Cardiac fibroblast (primary cell): ENCODE measurements around the gene PRKACA.

ENCODE experiments used
- DNase-seq, 2 donors: peaks; one replicate each; pipeline versions ENCODE4 v3.0.0 to v3.0.0-alpha.2; 2010; ENCODE audit warnings: low read depth in 2 of 2
- H3K4me3 ChIP-seq, 2 donors: replicated peaks in 1 of 2; 1 replicate in 1 of 2; 2 replicates in 1 of 2; pipeline ENCODE4 v1.5.1; 2011; ENCODE audit warnings: low read depth in 2 of 2, low read length in 2 of 2, mild to moderate bottlenecking in 2 of 2, moderate library complexity in 1 of 2
- CTCF ChIP-seq: IDR thresholded peaks from one replicate; pipeline ENCODE4 v1.5.1; 2011; ENCODE audit warnings: low read depth, mild to moderate bottlenecking, low read length, inconsistent platforms

Gene PRKACA

GRCh38 chr19:14059652-14060155 lies 57.9 kb downstream of the PRKACA start:
- TF ChIP-seq CTCF = no peak
- no peak overlapping the region for H3K4me3 ChIP-seq
- no peak for DNase-seq

DNA sequence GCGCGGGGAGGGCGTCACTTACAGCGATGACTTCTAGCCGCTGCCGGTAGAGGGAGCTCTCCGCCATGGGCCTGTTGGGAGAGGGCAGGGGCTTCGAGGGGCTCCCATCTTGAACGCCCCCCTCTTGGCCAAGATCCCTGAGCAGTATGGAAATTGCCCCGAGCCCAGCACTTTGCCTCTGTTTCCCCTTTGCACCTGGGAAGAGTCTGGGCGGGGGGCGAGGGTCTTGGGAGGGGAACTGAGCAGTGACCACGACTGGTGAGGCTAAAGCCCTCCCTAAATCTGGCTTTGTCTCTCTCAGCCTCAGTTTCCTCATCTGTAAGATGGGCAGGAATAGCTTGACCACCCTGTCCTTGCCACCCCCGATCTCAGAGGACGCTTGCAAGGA lies 58.5 kb downstream of the PRKACA start:
- H3K4me3 ChIP-seq = no peak overlapping the region
- peak; percentile 81 for TF ChIP-seq CTCF
- no peak for DNase-seq

DNA sequence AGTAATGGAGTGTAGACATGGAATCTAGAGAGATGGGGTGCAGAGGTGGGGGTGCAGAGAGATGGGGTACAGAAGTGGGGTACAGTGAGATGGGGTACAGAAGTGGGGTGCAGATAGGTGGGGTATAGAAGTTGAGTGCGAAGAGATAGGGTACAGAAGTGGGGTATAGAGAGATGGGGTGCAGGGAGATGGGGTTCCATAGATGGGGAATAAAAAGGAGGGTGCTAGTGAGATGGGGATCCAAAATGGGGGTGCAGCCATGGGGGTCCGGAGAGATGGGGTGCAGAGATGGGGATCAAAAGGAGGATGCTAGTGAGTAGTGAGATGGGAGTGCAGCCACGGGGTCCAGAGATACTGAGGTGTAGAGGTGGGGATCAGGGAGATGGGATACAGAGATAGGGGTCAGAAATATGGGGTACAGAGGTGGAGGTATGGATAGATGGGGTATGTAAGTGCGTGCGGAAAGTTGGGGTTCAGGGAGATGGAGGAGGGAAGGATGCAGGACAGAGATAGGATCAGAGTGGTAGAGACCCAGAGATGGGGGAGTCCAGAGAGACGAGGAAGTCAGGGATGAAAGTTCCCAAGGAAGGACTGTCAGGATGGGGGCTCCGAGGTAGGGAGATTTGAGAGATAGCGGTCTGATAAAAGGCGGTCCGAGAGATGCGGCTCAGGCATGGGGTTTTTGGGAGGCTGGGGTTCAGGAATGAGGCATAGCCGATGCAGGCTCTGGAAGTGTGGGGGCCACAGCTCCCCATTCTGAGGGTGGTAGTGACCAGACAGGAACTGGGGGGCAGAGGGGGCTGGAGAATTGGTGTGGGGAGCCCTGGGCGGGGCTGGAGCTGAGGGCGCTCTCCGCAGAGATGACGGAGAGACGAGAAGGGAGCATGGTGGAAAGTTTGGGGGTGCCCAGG lies 59.1 kb downstream of the PRKACA start:
- H3K4me3 ChIP-seq = no peak overlapping the region
- no peak for DNase-seq
- no peak for TF ChIP-seq CTCF

DNA sequence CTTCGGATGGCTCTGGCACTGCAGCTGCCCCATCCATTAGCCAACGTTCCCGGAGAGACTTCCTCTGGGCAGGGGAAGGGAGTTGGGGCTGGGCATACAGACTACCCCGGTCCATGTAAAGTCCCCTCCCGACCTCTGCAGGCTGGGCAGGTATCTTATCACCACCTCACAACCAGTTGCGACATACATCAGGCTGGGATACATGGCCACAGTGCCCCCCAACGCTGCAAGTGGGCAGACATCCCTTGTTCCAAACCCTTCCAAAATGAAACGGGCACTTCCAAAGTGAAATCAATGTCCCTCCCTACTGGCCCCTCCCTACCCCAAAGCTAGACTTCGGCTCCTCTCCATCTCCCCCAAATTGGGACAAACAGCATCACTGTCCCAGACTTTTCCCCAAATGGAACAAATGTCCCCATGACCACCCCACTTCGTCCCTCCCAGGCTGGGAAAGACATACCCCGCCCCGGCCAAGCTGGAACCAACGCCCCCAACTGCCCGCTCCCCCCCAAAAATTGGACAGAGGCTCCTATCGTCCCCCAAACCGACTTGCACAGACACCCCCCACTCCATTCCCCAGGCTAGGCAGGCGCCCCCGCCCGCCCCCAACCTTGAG lies 60.7 kb downstream of the PRKACA start:
- DNase-seq = no peak
- peak overlapping the region in 1 of 2 donors; percentile 8 for H3K4me3 ChIP-seq
- TF ChIP-seq CTCF = no peak

DNA sequence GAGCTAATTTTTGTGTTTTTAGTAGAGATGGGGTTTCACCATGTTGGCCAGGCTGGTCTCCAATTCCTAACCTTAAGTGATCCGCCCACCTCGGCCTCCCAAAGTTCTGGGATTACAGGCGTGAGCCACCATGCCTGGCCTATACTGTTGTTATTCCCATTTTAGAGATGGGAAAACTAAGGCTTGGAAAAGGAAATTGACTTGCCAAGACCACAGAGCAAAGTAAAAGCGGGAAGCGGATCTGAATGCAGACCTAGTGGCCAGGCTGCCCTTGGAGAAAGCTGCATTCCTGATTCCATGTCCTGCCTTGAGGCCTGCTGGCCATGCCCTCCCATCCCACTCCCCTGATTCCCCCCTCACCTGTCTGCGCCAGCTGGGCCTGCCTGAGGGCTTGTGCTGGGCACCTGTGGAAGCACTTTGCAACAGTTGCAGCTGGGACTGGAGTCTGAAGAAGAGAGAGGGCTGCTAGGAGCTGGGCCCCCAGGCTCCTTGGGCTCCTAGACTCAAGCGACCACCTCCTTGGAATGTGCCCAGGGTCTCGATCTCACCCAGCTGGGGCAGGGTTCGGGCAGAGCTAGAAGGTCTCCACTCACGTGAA lies 61.4 kb downstream of the PRKACA start:
- no peak overlapping the region for H3K4me3 ChIP-seq
- DNase-seq = no peak
- TF ChIP-seq CTCF = no peak

DNA sequence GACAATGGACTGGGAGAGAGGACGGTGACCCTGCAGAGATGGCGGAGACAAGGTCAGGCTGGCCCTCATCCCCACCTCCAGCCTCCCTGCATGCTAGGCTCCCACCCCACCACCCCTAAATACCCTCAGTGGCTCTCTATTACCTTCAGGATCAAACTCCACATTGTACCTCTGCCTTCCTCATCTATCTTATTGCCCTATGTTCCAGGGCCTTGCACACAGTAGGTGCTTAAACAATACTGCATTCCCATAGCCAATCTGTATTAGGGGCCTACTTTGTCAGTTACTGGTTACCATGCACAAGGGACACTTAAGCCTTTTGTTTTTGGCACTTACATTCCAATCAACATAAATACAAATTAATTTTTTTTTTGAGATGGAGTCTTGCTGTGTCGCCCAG lies 62.2 kb downstream of the PRKACA start:
- no peak for DNase-seq
- H3K4me3 ChIP-seq = no peak overlapping the region
- TF ChIP-seq CTCF = no peak
